ENCODE measurements around the gene SCNN1B. TPM values are rescaled to one million over a fixed set of nuclear protein-coding genes. Genes with fewer than 3 reads are reported as not detected.

SCNN1B gene
- total and polyA plus RNA-seq, 4 experiments from 2014 or later: not detected

- POLR2A ChIA-PET (ENCODE audit: partially characterized antibody): no interaction called here
- intact Hi-C loops (cut with micrococcal nuclease): no loop called here
- Histone ChIP-seq H3K4me1 (ENCODE audit: insufficient read depth, low read length) (no peaks in the 10 kb centered on the region), H3K9me3 (ENCODE audit: control insufficient read depth in 1 of 2, low read length in 2 of 2) (no peaks in the 10 kb centered on the region), H3K36me3 (ENCODE audit: insufficient read depth, low read length) (no peaks in the 10 kb centered on the region), H3K4me3 (ENCODE audit: low read length in 2 of 2) (no peak overlapping the region), H3K27me3 (ENCODE audit: insufficient read depth, low read length) (no peaks in the 10 kb centered on the region), H3K27ac (ENCODE audit: low read depth, low read length) (no peak overlapping the region)
- CTCF ChIA-PET (ENCODE audit: partially characterized antibody): no interaction called here
- no peaks in the 10 kb centered on the region for H3K36me3 Mint-ChIP-seq
- peaks cover 0 to 5% (median 2%) of the 10 kb centered on the region in 4 donors for H3K4me1 Mint-ChIP-seq
- no peak for DNase-seq
- no peak overlapping the region for H3K4me3 Mint-ChIP-seq
- H3K27ac Mint-ChIP-seq: no peak overlapping the region
- peaks cover 0 to 2% (median 0%) of the 10 kb centered on the region in 8 donors for H3K9me3 Mint-ChIP-seq
- peaks cover 18 to 28% of the 10 kb centered on the region in 2 donors for H3K27me3 Mint-ChIP-seq
Observed at GRCh38 chr16:23301251-23302044, 654 bp upstream of the SCNN1B start.

- Histone ChIP-seq H3K4me1 (ENCODE audit: insufficient read depth, low read length) (no peaks in the 10 kb centered on the region), H3K4me3 (ENCODE audit: low read length in 2 of 2) (no peak overlapping the region), H3K9me3 (ENCODE audit: control insufficient read depth in 1 of 2, low read length in 2 of 2) (no peaks in the 10 kb centered on the region), H3K27ac (ENCODE audit: low read depth, low read length) (no peak overlapping the region), H3K36me3 (ENCODE audit: insufficient read depth, low read length) (no peaks in the 10 kb centered on the region), H3K27me3 (ENCODE audit: insufficient read depth, low read length) (no peaks in the 10 kb centered on the region)
- ChIA-PET CTCF (ENCODE audit: partially characterized antibody) (no interaction called here), POLR2A (ENCODE audit: partially characterized antibody) (no interaction called here)
- DNase-seq: no peak
- H3K36me3 Mint-ChIP-seq: no peaks in the 10 kb centered on the region
- intact Hi-C loops (cut with micrococcal nuclease): no loop called here
- no peak overlapping the region for H3K27ac Mint-ChIP-seq
- H3K9me3 Mint-ChIP-seq: no peaks in the 10 kb centered on the region
- H3K27me3 Mint-ChIP-seq: peaks cover 22% of the 10 kb centered on the region in 2 donors
- peaks cover 0 to 5% (median 2%) of the 10 kb centered on the region in 4 donors for H3K4me1 Mint-ChIP-seq
- no peak overlapping the region for H3K4me3 Mint-ChIP-seq
Observed at GRCh38 chr16:23303685-23304084, 1.6 kb downstream of the SCNN1B start.

GRCh38 chr16:23304620-23305019, 2.5 kb downstream of the SCNN1B start:
- Histone ChIP-seq H3K27ac (ENCODE audit: low read depth, low read length) (no peak overlapping the region), H3K4me3 (ENCODE audit: low read length in 2 of 2) (no peak overlapping the region), H3K36me3 (ENCODE audit: insufficient read depth, low read length) (no peaks in the 10 kb centered on the region), H3K4me1 (ENCODE audit: insufficient read depth, low read length) (no peaks in the 10 kb centered on the region), H3K27me3 (ENCODE audit: insufficient read depth, low read length) (no peaks in the 10 kb centered on the region), H3K9me3 (ENCODE audit: control insufficient read depth in 1 of 2, low read length in 2 of 2) (no peaks in the 10 kb centered on the region)
- Mint-ChIP-seq H3K27me3 (peaks cover 21% of the 10 kb centered on the region in 2 donors), H3K9me3 (peaks cover 0 to 2% (median 0%) of the 10 kb centered on the region in 8 donors), H3K27ac (no peak overlapping the region), H3K4me3 (no peak overlapping the region), H3K36me3 (no peaks in the 10 kb centered on the region), H3K4me1 (peaks cover 0 to 5% (median 2%) of the 10 kb centered on the region in 4 donors)
- POLR2A ChIA-PET (ENCODE audit: partially characterized antibody): no interaction called here
- CTCF ChIA-PET (ENCODE audit: partially characterized antibody): no interaction called here
- DNase-seq: no peak
- intact Hi-C loops (cut with micrococcal nuclease): no loop called here

GRCh38 chr16:23306199-23307100, 4.3 kb downstream of the SCNN1B start:
- H3K4me3 Mint-ChIP-seq: no peak overlapping the region
- Histone ChIP-seq H3K9me3 (ENCODE audit: control insufficient read depth in 1 of 2, low read length in 2 of 2) (peaks cover 0 to 6% of the 10 kb centered on the region in 2 donors), H3K27ac (ENCODE audit: low read depth, low read length) (no peak overlapping the region), H3K36me3 (ENCODE audit: insufficient read depth, low read length) (no peaks in the 10 kb centered on the region), H3K4me1 (ENCODE audit: insufficient read depth, low read length) (no peaks in the 10 kb centered on the region), H3K27me3 (ENCODE audit: insufficient read depth, low read length) (no peaks in the 10 kb centered on the region), H3K4me3 (ENCODE audit: low read length in 2 of 2) (no peak overlapping the region)
- POLR2A ChIA-PET (ENCODE audit: partially characterized antibody): no interaction called here
- peaks cover 13 to 14% of the 10 kb centered on the region in 2 donors for H3K27me3 Mint-ChIP-seq
- H3K27ac Mint-ChIP-seq: no peak overlapping the region
- peaks cover 0 to 10% (median 6%) of the 10 kb centered on the region in 8 donors for H3K9me3 Mint-ChIP-seq
- CTCF ChIA-PET (ENCODE audit: partially characterized antibody): no interaction called here
- H3K4me1 Mint-ChIP-seq: peaks cover 0 to 3% (median under 1%) of the 10 kb centered on the region in 4 donors
- H3K36me3 Mint-ChIP-seq: no peaks in the 10 kb centered on the region
- DNase-seq: no peak
- intact Hi-C loops (cut with micrococcal nuclease): no loop called here

GRCh38 chr16:23310217-23310616, 8.1 kb downstream of the SCNN1B start:
- H3K4me1 Mint-ChIP-seq: no peaks in the 10 kb centered on the region
- peaks cover 4 to 6% of the 10 kb centered on the region in 2 donors for H3K27me3 Mint-ChIP-seq
- no peak overlapping the region for H3K4me3 ChIP-seq (ENCODE audit: low read length in 2 of 2)
- peaks cover 0 to 10% (median 6%) of the 10 kb centered on the region in 8 donors for H3K9me3 Mint-ChIP-seq
- DNase-seq: no peak
- intact Hi-C loops (cut with micrococcal nuclease): no loop called here
- ChIA-PET POLR2A (ENCODE audit: partially characterized antibody) (no interaction called here), CTCF (ENCODE audit: partially characterized antibody) (no interaction called here)
- no peaks in the 10 kb centered on the region for H3K27me3 ChIP-seq (ENCODE audit: insufficient read depth, low read length)
- no peak overlapping the region for H3K4me3 Mint-ChIP-seq
- H3K9me3 ChIP-seq (ENCODE audit: control insufficient read depth in 1 of 2, low read length in 2 of 2): peaks cover 0 to 6% of the 10 kb centered on the region in 2 donors
- H3K36me3 Mint-ChIP-seq: no peaks in the 10 kb centered on the region
- H3K36me3 ChIP-seq (ENCODE audit: insufficient read depth, low read length): no peaks in the 10 kb centered on the region
- H3K27ac Mint-ChIP-seq: no peak overlapping the region
- no peaks in the 10 kb centered on the region for H3K4me1 ChIP-seq (ENCODE audit: insufficient read depth, low read length)
- H3K27ac ChIP-seq (ENCODE audit: low read depth, low read length): no peak overlapping the region

GRCh38 chr16:23310744-23311143, 8.6 kb downstream of the SCNN1B start:
- Histone ChIP-seq H3K36me3 (ENCODE audit: insufficient read depth, low read length) (no peaks in the 10 kb centered on the region), H3K4me1 (ENCODE audit: insufficient read depth, low read length) (no peaks in the 10 kb centered on the region), H3K27me3 (ENCODE audit: insufficient read depth, low read length) (no peaks in the 10 kb centered on the region), H3K9me3 (ENCODE audit: control insufficient read depth in 1 of 2, low read length in 2 of 2) (peaks cover 0 to 6% of the 10 kb centered on the region in 2 donors), H3K4me3 (ENCODE audit: low read length in 2 of 2) (no peak overlapping the region), H3K27ac (ENCODE audit: low read depth, low read length) (no peak overlapping the region)
- ChIA-PET CTCF (ENCODE audit: partially characterized antibody) (no interaction called here), POLR2A (ENCODE audit: partially characterized antibody) (no interaction called here)
- Mint-ChIP-seq H3K27me3 (peaks cover 4 to 6% of the 10 kb centered on the region in 2 donors), H3K4me3 (no peak overlapping the region), H3K36me3 (no peaks in the 10 kb centered on the region), H3K4me1 (no peaks in the 10 kb centered on the region), H3K27ac (no peak overlapping the region), H3K9me3 (peaks cover 0 to 10% (median 6%) of the 10 kb centered on the region in 8 donors)
- no peak for DNase-seq
- intact Hi-C loops (cut with micrococcal nuclease): no loop called here

GRCh38 chr16:23316232-23316631, 14.1 kb downstream of the SCNN1B start:
- intact Hi-C loops (cut with micrococcal nuclease): no loop called here
- Histone ChIP-seq H3K27ac (ENCODE audit: low read depth, low read length) (no peak overlapping the region), H3K9me3 (ENCODE audit: control insufficient read depth in 1 of 2, low read length in 2 of 2) (no peaks in the 10 kb centered on the region), H3K4me1 (ENCODE audit: insufficient read depth, low read length) (no peaks in the 10 kb centered on the region), H3K4me3 (ENCODE audit: low read length in 2 of 2) (no peak overlapping the region), H3K36me3 (ENCODE audit: insufficient read depth, low read length) (no peaks in the 10 kb centered on the region), H3K27me3 (ENCODE audit: insufficient read depth, low read length) (no peaks in the 10 kb centered on the region)
- H3K9me3 Mint-ChIP-seq: no peaks in the 10 kb centered on the region
- CTCF ChIA-PET (ENCODE audit: partially characterized antibody): no interaction called here
- no peak overlapping the region for H3K27ac Mint-ChIP-seq
- peaks cover 3 to 7% of the 10 kb centered on the region in 2 donors for H3K27me3 Mint-ChIP-seq
- DNase-seq: no peak
- no peak overlapping the region for H3K4me3 Mint-ChIP-seq
- H3K36me3 Mint-ChIP-seq: no peaks in the 10 kb centered on the region
- H3K4me1 Mint-ChIP-seq: no peaks in the 10 kb centered on the region
- POLR2A ChIA-PET (ENCODE audit: partially characterized antibody): no interaction called here

All from CD4-positive, alpha-beta memory T cell (primary cell).